Mucosa of gallbladder (tissue), 1 donor: Measurements from ENCODE around the gene SPATA22. TPM values are rescaled to one million over a fixed set of nuclear protein-coding genes. Genes with fewer than 3 reads are reported as not detected.
"Not testable (repeated sequence)": the region's sequence is repeated elsewhere in the genome, so short reads cannot be mapped to it uniquely, and the experiment has no call there.

Source experiments
- DNase-seq: peaks from one replicate; pipeline ENCODE4 v3.0.0-alpha.2; 2020; ENCODE audit warnings: low spot score
- total RNA-seq: library from RNA; stranded (reverse); gene quantifications from one replicate; pipeline ENCODE4 v1.2.1, GENCODE V29; 2021
- donor health status: DM: no; HTN: no; CAD: no.

The SPATA22 gene, protein sequence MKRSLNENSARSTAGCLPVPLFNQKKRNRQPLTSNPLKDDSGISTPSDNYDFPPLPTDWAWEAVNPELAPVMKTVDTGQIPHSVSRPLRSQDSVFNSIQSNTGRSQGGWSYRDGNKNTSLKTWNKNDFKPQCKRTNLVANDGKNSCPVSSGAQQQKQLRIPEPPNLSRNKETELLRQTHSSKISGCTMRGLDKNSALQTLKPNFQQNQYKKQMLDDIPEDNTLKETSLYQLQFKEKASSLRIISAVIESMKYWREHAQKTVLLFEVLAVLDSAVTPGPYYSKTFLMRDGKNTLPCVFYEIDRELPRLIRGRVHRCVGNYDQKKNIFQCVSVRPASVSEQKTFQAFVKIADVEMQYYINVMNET
- total RNA-seq: 0.32 TPM

- DNase-seq: no peak
Observed at GRCh38 chr17:3471599-3471998, at the start of gene SPATA22. Gene SPATA22 (minus strand): TSS chr17:3471819. CDS start chr17:3469325, 2,494 bp downstream.

DNA sequence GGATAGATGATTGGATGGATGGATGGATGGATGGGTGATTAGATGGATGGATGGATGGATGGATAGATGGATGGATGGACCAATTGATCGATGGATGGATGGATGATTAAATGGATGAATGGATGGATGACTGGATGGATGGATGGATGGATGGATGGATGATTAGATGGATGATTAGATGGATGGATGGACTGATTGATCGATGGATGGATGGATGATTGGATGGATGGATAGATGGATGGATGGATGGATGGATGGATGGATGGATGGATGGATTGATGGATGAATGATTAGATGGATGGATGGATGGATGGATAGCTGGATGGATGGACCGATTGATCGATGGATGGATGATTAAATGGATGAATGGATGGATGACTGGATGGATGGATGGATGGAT, 47.9 kb upstream of the SPATA22 start:
- not testable (repeated sequence) for DNase-seq

DNA sequence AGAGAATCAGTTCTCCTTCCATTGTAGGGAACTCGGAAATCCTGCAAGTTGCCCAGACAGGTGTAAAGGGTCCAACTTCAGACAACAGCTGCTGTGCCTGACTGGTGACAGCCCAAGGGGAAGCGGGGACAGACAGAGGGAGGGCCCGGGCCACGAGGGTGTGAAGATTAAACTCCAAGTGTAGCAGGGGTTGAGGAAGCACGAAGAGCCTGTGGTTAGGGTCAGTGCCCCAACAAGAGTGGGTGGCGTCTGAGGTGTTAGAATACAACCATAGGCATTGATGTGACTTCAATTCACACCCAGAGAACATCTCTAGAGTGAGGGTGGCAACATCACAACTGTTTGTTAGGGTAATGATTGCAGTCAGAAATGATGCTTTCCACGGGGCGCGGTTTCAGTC, 43.3 kb upstream of the SPATA22 start:
- no peak for DNase-seq

GRCh38 chr17:3514167-3514566, 42.5 kb upstream of the SPATA22 start:
- DNase-seq: not testable (repeated sequence)

- no peak for DNase-seq
Observed at GRCh38 chr17:3513305-3514035, 41.9 kb upstream of the SPATA22 start.

GRCh38 chr17:3512505-3513171, 41.0 kb upstream of the SPATA22 start:
- DNase-seq: peak; percentile 88

DNA sequence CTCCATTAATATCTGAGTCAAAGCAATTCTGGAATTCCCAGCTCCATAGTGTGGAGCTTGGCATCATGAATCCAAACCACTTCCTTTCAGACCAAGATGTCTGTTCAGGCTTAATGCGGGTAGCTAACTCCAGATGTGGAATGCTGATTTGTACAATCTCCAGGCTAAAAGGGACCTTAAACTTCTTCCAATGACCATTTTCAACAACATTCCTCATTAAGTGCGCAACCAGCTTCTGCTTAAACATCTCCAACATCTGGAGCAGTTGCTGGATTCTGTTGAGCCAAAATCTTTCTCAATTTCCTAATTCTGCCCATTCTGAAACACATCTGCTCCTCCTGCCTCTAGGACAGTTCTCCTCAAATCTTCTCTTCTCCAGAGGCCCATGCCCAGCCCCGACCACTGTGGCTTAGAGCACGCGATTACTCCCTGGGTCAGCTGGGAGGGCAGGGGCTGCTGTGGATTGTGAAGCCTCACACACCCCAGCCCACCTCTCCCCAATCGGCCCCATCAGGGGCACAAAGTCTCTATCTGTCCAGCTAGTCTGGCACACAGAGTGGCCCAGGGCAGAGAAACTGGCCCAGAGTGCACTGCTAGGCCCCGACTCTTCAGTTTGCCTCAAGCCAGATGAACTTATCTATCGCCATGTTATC, 40.4 kb upstream of the SPATA22 start:
- no peak for DNase-seq

DNA sequence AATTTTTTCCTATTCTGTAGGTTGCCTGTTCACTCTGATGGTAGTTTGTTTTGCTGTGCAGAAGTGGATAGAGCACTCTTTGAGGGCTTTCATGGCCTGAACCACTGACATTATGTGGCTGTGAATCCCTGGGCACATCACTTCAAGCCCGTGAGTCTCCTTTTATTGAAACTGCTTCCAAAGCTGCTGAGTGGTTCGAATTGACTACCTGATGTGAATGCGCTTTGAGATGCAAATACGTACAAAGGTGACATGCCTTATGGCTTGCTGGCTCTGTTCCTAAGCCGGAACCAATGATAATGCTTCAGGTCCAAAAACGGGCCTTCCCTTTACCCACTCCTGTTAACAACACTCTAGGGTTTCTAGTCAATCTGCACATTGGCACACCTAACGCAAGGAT, 38.5 kb upstream of the SPATA22 start:
- no peak for DNase-seq

DNA sequence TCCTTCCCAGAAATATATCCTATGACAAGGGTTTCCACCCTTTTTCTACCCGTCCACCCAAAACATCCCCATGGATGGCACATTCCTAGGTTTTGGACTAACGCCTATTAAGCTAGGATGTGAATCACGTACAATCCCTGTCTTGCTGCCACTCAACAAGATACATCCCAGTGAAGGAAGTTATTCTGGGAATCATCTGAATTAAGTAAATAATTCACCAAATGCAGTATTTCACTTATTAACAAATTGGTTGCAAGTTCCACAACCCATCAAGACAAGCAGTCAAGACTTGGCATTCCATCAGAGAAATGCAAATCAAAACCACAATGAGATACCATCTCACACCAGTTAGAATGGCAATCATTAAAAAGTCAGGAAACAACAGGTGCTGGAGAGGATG, 36.2 kb upstream of the SPATA22 start:
- DNase-seq: no peak

GRCh38 chr17:3507071-3507470, 35.5 kb upstream of the SPATA22 start:
- no peak for DNase-seq

DNA sequence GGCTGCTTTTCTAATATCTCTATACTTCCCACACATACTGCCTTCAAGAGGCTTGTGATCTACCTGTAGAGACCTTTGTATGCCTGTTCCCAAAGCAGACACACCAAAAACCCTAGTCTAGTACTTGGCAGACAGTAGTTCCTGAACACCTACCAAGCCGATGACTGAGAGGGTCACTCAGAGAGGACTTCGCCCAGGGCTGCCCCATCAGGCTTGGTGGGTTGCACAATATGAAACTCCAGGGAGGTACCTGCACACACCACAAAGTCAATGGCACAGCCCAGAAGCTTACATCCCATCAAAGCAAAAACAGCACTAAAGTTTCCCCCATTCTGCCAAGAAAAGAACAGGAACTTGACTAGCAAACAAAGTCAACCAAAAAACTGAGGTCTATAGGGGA, 34.4 kb upstream of the SPATA22 start:
- DNase-seq: no peak

DNA sequence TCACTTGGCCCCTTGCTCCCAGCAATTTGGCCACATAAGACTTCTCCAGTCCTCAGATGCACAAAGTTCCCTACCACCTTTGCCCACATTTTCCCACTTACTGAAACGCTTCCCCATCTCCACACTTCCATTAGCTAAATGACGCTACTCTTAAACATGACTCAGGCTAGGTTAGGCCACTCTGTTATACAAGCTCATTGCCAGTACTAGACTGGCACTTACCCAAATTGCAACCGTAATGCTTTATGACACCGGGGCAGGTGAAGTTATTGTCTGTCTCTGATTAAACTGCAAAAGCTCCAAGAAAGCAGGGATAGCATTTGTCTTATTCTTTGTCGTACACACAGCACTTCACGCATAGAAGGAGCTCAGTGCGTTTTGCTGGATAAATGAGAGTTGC, 33.4 kb upstream of the SPATA22 start:
- no peak for DNase-seq

GRCh38 chr17:3503285-3503684, 31.7 kb upstream of the SPATA22 start:
- no peak for DNase-seq

DNA sequence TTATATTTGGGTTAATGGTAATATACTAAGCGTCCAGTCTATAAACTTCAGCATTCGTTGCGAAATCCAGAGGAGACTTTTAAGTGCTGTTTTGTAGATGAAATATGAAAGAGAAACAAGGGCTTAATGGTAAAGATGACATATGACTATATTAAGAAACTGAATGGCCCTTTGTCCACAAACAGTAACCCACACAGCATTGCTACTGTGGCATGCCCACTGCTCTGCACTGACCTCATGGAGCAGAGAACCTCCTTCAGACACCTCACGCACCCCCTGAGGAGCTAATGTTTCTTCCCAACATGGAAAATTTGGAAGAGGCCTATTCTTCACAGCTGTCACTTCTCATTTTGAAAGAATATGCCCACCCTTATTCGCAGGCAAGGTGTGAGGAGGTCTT, 30.8 kb upstream of the SPATA22 start:
- no peak for DNase-seq

- no peak for DNase-seq
Observed at GRCh38 chr17:3501344-3501743, 29.7 kb upstream of the SPATA22 start.

- no peak for DNase-seq
Observed at GRCh38 chr17:3497101-3497500, 25.5 kb upstream of the SPATA22 start.

GRCh38 chr17:3485481-3486068, 14.0 kb upstream of the SPATA22 start:
- DNase-seq: peak; percentile 55

DNA sequence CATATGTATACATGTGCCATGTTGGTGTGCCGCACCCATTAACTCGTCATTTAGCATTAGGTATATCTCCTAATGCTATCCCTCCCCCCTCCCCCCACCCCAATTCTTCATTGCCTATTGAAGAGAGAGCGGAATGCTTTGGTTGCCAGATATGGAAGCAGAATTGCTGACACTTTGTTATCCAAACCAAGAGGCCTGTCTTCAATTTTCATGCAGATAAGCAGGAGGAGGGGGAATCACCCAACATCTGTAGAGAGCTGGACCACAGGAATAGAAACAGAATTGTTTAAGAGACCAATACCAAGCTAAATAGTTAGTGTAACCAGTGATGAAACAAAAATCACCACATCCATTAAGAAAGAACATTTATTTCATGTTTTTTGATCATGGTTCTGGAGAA, 11.2 kb upstream of the SPATA22 start:
- DNase-seq: no peak

- no peak for DNase-seq
Observed at GRCh38 chr17:3479988-3480387, 8.4 kb upstream of the SPATA22 start.

- DNase-seq: no peak
Observed at GRCh38 chr17:3475812-3476610, 4.4 kb upstream of the SPATA22 start, which contains the start of gene ASPA. Gene ASPA (plus strand): TSS chr17:3475997. CDS start chr17:3476160, 163 bp downstream.

DNA sequence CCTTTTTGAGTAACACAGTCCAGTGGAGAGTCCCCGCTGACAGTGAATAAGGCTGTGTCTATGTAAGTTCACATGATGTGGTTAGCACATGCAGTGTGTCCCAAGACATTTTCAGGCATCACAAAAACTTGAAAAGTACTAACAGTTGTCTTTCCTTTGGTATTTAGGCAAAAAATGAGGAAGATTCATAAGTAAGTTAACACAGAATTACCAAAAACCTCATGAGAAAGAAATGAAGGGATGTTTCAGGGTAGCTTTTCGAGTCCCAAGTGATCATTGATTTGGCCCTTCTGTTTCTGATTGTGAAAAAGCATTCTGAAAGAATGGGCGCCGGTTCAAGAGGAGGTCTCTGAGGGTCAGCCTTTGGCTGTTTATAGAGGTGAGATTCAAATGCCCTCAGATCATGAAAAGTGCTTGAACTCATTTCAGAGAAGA, 3.6 kb upstream of the SPATA22 start:
- DNase-seq: no peak
